IMR-90 (cell line): ENCODE data around the gene EEF1AKMT1. TPM values are rescaled to one million over a fixed set of nuclear protein-coding genes. Genes with fewer than 3 reads are reported as not detected.

Source experiments
- ATAC-seq: fragments of 200-7000 bp; cut with Tn5 transposase; 2 replicates; pipeline ENCODE4 v1.9.1; 2020; ENCODE audit warnings: low read depth, mild to moderate bottlenecking, moderate library complexity
- BruUV-seq: library from RNA; stranded (reverse); fragments of 400-500 nt; replicated peaks from 2 replicates; lab custom pipeline; 2021; lab: Mats Ljungman, UMichigan
- CTCF ChIA-PET: fragments of 300-600 bp; formaldehyde crosslinking; extraction: SDS; loops from one replicate; lab custom pipeline; 2021; ENCODE audit warnings: antibody characterized with exemption; lab: Yijun Ruan, JAX
- POLR2A ChIA-PET: fragments of 300-600 bp; sonication (Branson Sonifier 250); formaldehyde crosslinking; loops from one replicate; lab custom pipeline; 2022; ENCODE audit warnings: antibody characterized with exemption; ENCODE audit not compliant: unreplicated experiment; lab: Charles Lee
- DNase-seq: peaks from one replicate; pipeline ENCODE4 v3.0.0; 2013
- H2AFZ ChIP-seq: replicated peaks from 2 replicates; pipeline ENCODE3; 2013; ENCODE audit warnings: low read length, mild to moderate bottlenecking; ENCODE audit not compliant: poor library complexity
- H2AK5ac ChIP-seq: 2 replicates; pipeline ENCODE4 v1.6.1; 2013; ENCODE audit warnings: low read depth, low read length, inconsistent platforms
- H2AK9ac ChIP-seq: replicated peaks from 2 replicates; pipeline ENCODE3; 2013; ENCODE audit warnings: mild to moderate bottlenecking, low read depth, low read length, moderate library complexity; ENCODE audit not compliant: poor library complexity
- H2BK120ac ChIP-seq: 2 replicates; pipeline ENCODE4 v1.6.1; 2013; ENCODE audit warnings: low read depth, low read length, inconsistent platforms
- H2BK15ac ChIP-seq: 3 replicates; pipeline ENCODE4 v1.6.1; 2013; ENCODE audit warnings: low read depth, low read length, inconsistent platforms
- H2BK20ac ChIP-seq: 2 replicates; pipeline ENCODE4 v1.6.1; 2013; ENCODE audit warnings: low read depth, mild to moderate bottlenecking, inconsistent platforms, low read length, moderate library complexity
- H2BK5ac ChIP-seq: 2 replicates; pipeline ENCODE4 v1.6.1; 2013; ENCODE audit warnings: mild to moderate bottlenecking, low read depth, low read length, inconsistent platforms; ENCODE audit not compliant: poor library complexity, severe bottlenecking
- H3K14ac ChIP-seq: replicated peaks from 2 replicates; pipeline ENCODE4 v1.6.1; 2013; ENCODE audit warnings: low read depth, low read length, inconsistent platforms
- H3K18ac ChIP-seq: 2 replicates; pipeline ENCODE4 v1.6.1; 2013; ENCODE audit warnings: low read depth, low read length, control low read depth
- H3K23ac ChIP-seq: 2 replicates; pipeline ENCODE4 v1.6.1; 2013; ENCODE audit warnings: low read depth, low read length, inconsistent platforms
- H3K27ac ChIP-seq: 2 replicates; pipeline ENCODE4 v1.5.1; 2013; ENCODE audit warnings: mild to moderate bottlenecking, control low read depth, low read length; ENCODE audit not compliant: insufficient read depth
- H3K27me3 ChIP-seq: 2 replicates; pipeline ENCODE4 v1.6.1; 2013; ENCODE audit warnings: low read length; ENCODE audit not compliant: control insufficient read depth, insufficient read depth
- H3K36me3 ChIP-seq: 2 replicates; pipeline ENCODE4 v1.6.1; 2013; ENCODE audit warnings: low read length, mixed read lengths; ENCODE audit not compliant: control insufficient read depth, insufficient read depth
- H3K4ac ChIP-seq: 2 replicates; pipeline ENCODE4 v1.6.1; 2013; ENCODE audit warnings: low read depth, low read length, inconsistent platforms
- H3K4me1 ChIP-seq: 2 replicates; pipeline ENCODE4 v1.6.1; 2013; ENCODE audit warnings: low read length, mixed read lengths; ENCODE audit not compliant: control insufficient read depth, insufficient read depth
- H3K4me2 ChIP-seq: 2 replicates; pipeline ENCODE4 v1.6.1; 2013; ENCODE audit warnings: low read depth, mild to moderate bottlenecking, control low read depth, low read length, moderate library complexity
- H3K4me3 ChIP-seq: 2 replicates; pipeline ENCODE4 v1.5.1; 2013; ENCODE audit warnings: low read depth, mild to moderate bottlenecking, control low read depth, low read length, moderate library complexity; ENCODE audit not compliant: insufficient read depth
- H3K56ac ChIP-seq: 2 replicates; pipeline ENCODE4 v1.6.1; 2013; ENCODE audit warnings: low read length, inconsistent platforms; ENCODE audit not compliant: insufficient read depth; ENCODE audit errors: extremely low read depth
- H3K79me1 ChIP-seq, 2 experiments: 2 replicates each; pipeline ENCODE4 v1.6.1; 2013; ENCODE audit warnings: low read length in 2 of 2, inconsistent platforms in 1 of 2, low read depth in 1 of 2
- H3K9ac ChIP-seq: 2 replicates; pipeline ENCODE4 v1.6.1; 2013; ENCODE audit warnings: low read depth, low read length, control low read depth
- H3K9me1 ChIP-seq: 2 replicates; pipeline ENCODE4 v1.6.1; 2013; ENCODE audit warnings: low read length, inconsistent platforms; ENCODE audit not compliant: insufficient read depth
- H3K9me3 ChIP-seq: 2 replicates; pipeline ENCODE4 v1.6.1; 2013; ENCODE audit warnings: low read length; ENCODE audit not compliant: control insufficient read depth, insufficient read depth
- H4K20me1 ChIP-seq: 2 replicates; pipeline ENCODE4 v1.6.1; 2013; ENCODE audit warnings: low read length, inconsistent platforms; ENCODE audit not compliant: insufficient read depth
- H4K5ac ChIP-seq: 2 replicates; pipeline ENCODE4 v1.6.1; 2013; ENCODE audit warnings: mild to moderate bottlenecking, low read depth, low read length, control low read depth
- H4K8ac ChIP-seq, 2 experiments: 2 replicates each; pipeline ENCODE4 v1.6.1; 2013; ENCODE audit warnings: low read depth in 2 of 2, low read length in 2 of 2, control low read depth in 1 of 2, inconsistent platforms in 1 of 2
- H4K91ac ChIP-seq: 2 replicates; pipeline ENCODE4 v1.6.1; 2013; ENCODE audit warnings: low read depth, low read length, inconsistent platforms; ENCODE audit not compliant: insufficient read depth
- BHLHE40 ChIP-seq: fragments of 150-350 bp; IDR thresholded peaks from 2 replicates; pipeline ENCODE4 v1.6.1; 2016; ENCODE audit warnings: mild to moderate bottlenecking, low read depth, low read length
- CEBPB ChIP-seq: IDR thresholded peaks from 2 replicates; pipeline ENCODE4 v1.6.1; 2012; ENCODE audit warnings: low read depth, low read length, improper control_type of control experiment
- CHD1 ChIP-seq: IDR thresholded peaks from 2 replicates; pipeline ENCODE4 v1.6.1; 2012; ENCODE audit warnings: low read depth, low read length, improper control_type of control experiment
- ELK1 ChIP-seq: fragments of 150-350 bp; IDR thresholded peaks from 2 replicates; pipeline ENCODE4 v1.6.1; 2016; ENCODE audit warnings: low read depth, mild to moderate bottlenecking, low read length, moderate library complexity, borderline replicate concordance
- FOS ChIP-seq: fragments of 150-350 bp; IDR thresholded peaks from 2 replicates; pipeline ENCODE4 v1.6.1; 2016; ENCODE audit warnings: low read depth, low read length
- MAFK ChIP-seq: IDR thresholded peaks from 2 replicates; pipeline ENCODE4 v1.6.1; 2012; ENCODE audit warnings: low read depth, low read length, improper control_type of control experiment
- MAZ ChIP-seq: IDR thresholded peaks from 2 replicates; pipeline ENCODE4 v1.6.1; 2012; ENCODE audit warnings: low read depth, mild to moderate bottlenecking, low read length, improper control_type of control experiment, moderate library complexity, borderline replicate concordance
- MXI1 ChIP-seq: IDR thresholded peaks from 2 replicates; pipeline ENCODE4 v1.6.1; 2012; ENCODE audit warnings: low read depth, mild to moderate bottlenecking, low read length, moderate library complexity, borderline replicate concordance
- POLR2A ChIP-seq: IDR thresholded peaks from 2 replicates; pipeline ENCODE4 v1.6.1; 2012; ENCODE audit warnings: mild to moderate bottlenecking, low read depth, low read length
- RAD21 ChIP-seq: IDR thresholded peaks from 2 replicates; pipeline ENCODE4 v1.6.1; 2012; ENCODE audit warnings: low read length, improper control_type of control experiment
- RCOR1 ChIP-seq: IDR thresholded peaks from 2 replicates; pipeline ENCODE4 v1.6.1; 2012; ENCODE audit warnings: mild to moderate bottlenecking, low read length, improper control_type of control experiment; ENCODE audit not compliant: insufficient replicate concordance
- RFX5 ChIP-seq: IDR thresholded peaks from 2 replicates; pipeline ENCODE4 v1.8.0; 2012; ENCODE audit warnings: low read depth, mild to moderate bottlenecking, low read length, moderate library complexity
- SMC3 ChIP-seq: fragments of 150-350 bp; IDR thresholded peaks from 2 replicates; pipeline ENCODE4 v1.6.1; 2016; ENCODE audit warnings: low read depth, mild to moderate bottlenecking, antibody characterized with exemption, low read length, moderate library complexity
- WGBS, 2 experiments: methylation state at CpG; one replicate each; pipeline versions ENCODE4 v1.1.5 to v1.1.7; 2013; ENCODE audit warnings: missing lambda C conversion rate in 2 of 2; ENCODE audit not compliant: insufficient read length in 1 of 2; ENCODE audit errors: extremely low coverage in 2 of 2; 5-methylcytosine and 5-hydroxymethylcytosine counted together
- dilution Hi-C: fragments of 300-500 bp; cut with HindIII; formaldehyde crosslinking; loops from one replicate; pipeline ENCODE4 v1.14.3; 2018; ENCODE audit warnings: low sequenced_read_pairs; ENCODE audit not compliant: unreplicated experiment
- in situ Hi-C: fragments of 300-500 bp; cut with MboI; formaldehyde crosslinking; loops from 3 replicates; pipeline ENCODE4 v1.14.3; 2019; ENCODE audit warnings: low sequenced_read_pairs, inconsistent platforms, mixed read lengths
- intact Hi-C: fragments of 100-400 bp; cut with micrococcal nuclease; formaldehyde crosslinking; loops from 2 replicates; pipeline ENCODE4 v1.10.0; 2022
- polyA plus RNA-seq, 3 experiments: library from polyadenylated mRNA; depleted of rRNA; stranded (reverse); fragments of >200 nt; gene quantifications; 2 replicates each; pipeline ENCODE4 v1.2.3, GENCODE V29; 2012; ENCODE audit warnings: low replicate concordance in 1 of 3
- total RNA-seq: library from RNA; depleted of rRNA; stranded (reverse); fragments of >200 nt; gene quantifications from 2 replicates; pipeline ENCODE4 v1.2.3, GENCODE V29; 2012
- TF ChIP-seq, protein P1 (sequence below): fragments of 150-350 bp; IDR thresholded peaks from 2 replicates; pipeline ENCODE4 v1.6.1; 2017; ENCODE audit warnings: mild to moderate bottlenecking, antibody characterized with exemption, low read length, low read depth
- TF ChIP-seq, protein P2 (sequence below): conservative IDR thresholded peaks from 2 replicates; pipeline ENCODE4 v1.5.1; 2012; ENCODE audit warnings: mild to moderate bottlenecking, low read depth, low read length, improper control_type of control experiment

The EEF1AKMT1 gene
- total and polyA plus RNA-seq, 2 of the 4 experiments (the other 2 are of a cell fraction), result 10.0 to 10.6 TPM

- Histone ChIP-seq H4K91ac (no peak overlapping the region), H3K4me1 (no peaks in the 10 kb centered on the region), H4K5ac (no peak overlapping the region), H3K4me2 (no peak overlapping the region), H3K56ac (no peak overlapping the region), H3K9me1 (no peaks in the 10 kb centered on the region), H3K18ac (no peak overlapping the region), H3K36me3 (peaks cover 4% of the 10 kb centered on the region; the same call in 1 of the 2 replicates), H3K9me3 (no peaks in the 10 kb centered on the region), H3K9ac (no peak overlapping the region), H2BK5ac (no peak overlapping the region), H4K20me1 (no peaks in the 10 kb centered on the region), H2AFZ (no peak overlapping the region), H2AK5ac (no peak overlapping the region), H2BK15ac (no peak overlapping the region), H2AK9ac (peak overlapping the region; percentile 17), H3K23ac (no peak overlapping the region), H2BK20ac (no peak overlapping the region), H4K8ac (no peak overlapping the region), H2BK120ac (no peak overlapping the region), H3K27me3 (no peaks in the 10 kb centered on the region), H3K14ac (no peak overlapping the region), H3K79me1 (no peaks in the 10 kb centered on the region), H3K4ac (no peak overlapping the region), H3K4me3 (no peak overlapping the region), H3K27ac (no peak overlapping the region)
- POLR2A ChIA-PET, result no interaction called here
- BruUV-seq, result no TSS peak
- ATAC-seq (no peak), DNase-seq (no peak)
- intact Hi-C loops, result no loop called here
- 96% methylated on average over 22 of the region's 33 CpGs; no CpG with 5 or more reads in 1 of the 2 experiments for WGBS, 2 experiments
- CTCF ChIA-PET, result no interaction called here
- dilution Hi-C loops, result no loop called here
- in situ Hi-C loops, result no loop called here
- TF ChIP-seq MAFK, result no peak
- TF ChIP-seq MAZ, result no peak
- TF ChIP-seq SMC3, result no peak
- TF ChIP-seq RAD21, result no peak
- no peak for TF ChIP-seq MXI1
- no peak for TF ChIP-seq RFX5
- TF ChIP-seq CHD1, result no peak
- TF ChIP-seq, protein P1, sequence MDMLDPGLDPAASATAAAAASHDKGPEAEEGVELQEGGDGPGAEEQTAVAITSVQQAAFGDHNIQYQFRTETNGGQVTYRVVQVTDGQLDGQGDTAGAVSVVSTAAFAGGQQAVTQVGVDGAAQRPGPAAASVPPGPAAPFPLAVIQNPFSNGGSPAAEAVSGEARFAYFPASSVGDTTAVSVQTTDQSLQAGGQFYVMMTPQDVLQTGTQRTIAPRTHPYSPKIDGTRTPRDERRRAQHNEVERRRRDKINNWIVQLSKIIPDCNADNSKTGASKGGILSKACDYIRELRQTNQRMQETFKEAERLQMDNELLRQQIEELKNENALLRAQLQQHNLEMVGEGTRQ, result no peak
- TF ChIP-seq, protein P2, sequence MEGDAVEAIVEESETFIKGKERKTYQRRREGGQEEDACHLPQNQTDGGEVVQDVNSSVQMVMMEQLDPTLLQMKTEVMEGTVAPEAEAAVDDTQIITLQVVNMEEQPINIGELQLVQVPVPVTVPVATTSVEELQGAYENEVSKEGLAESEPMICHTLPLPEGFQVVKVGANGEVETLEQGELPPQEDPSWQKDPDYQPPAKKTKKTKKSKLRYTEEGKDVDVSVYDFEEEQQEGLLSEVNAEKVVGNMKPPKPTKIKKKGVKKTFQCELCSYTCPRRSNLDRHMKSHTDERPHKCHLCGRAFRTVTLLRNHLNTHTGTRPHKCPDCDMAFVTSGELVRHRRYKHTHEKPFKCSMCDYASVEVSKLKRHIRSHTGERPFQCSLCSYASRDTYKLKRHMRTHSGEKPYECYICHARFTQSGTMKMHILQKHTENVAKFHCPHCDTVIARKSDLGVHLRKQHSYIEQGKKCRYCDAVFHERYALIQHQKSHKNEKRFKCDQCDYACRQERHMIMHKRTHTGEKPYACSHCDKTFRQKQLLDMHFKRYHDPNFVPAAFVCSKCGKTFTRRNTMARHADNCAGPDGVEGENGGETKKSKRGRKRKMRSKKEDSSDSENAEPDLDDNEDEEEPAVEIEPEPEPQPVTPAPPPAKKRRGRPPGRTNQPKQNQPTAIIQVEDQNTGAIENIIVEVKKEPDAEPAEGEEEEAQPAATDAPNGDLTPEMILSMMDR, result no peak
- TF ChIP-seq RCOR1, result no peak
- TF ChIP-seq BHLHE40, result no peak
- no peak for TF ChIP-seq CEBPB
- no peak for TF ChIP-seq ELK1
- TF ChIP-seq FOS, result no peak
- TF ChIP-seq POLR2A, result no peak
Measured at GRCh38 chr13:20729633-20730585, 43.9 kb downstream of the EEF1AKMT1 start.
